H1 (cell line): ENCODE data around the gene CLEC18B. TPM values are rescaled to one million over a fixed set of nuclear protein-coding genes. Genes with fewer than 3 reads are reported as not detected.
"Not testable (repeated sequence)": the region's sequence is repeated elsewhere in the genome, so short reads cannot be mapped to it uniquely, and the experiment has no call there.

ENCODE experiments used
- CTCF ChIA-PET: fragments of 300-600 bp; sonication (Branson Sonifier 250); formaldehyde crosslinking; loops from one replicate; lab custom pipeline; 2021; ENCODE audit not compliant: partially characterized antibody; lab: Charles Lee
- POLR2A ChIA-PET: fragments of 300-600 bp; sonication (Branson Sonifier 250); formaldehyde crosslinking; loops from one replicate; lab custom pipeline; 2021; ENCODE audit warnings: inconsistent platforms; ENCODE audit not compliant: partially characterized antibody; lab: Charles Lee
- DNase-seq, 2 experiments: peaks; one replicate each; pipeline versions ENCODE4 v3.0.0 to v3.0.0-alpha.2; 2010 to 2022; ENCODE audit warnings: low spot score in 2 of 2, low read depth in 1 of 2, mixed read lengths in 1 of 2
- FAIRE-seq: peaks from 2 replicates; lab custom pipeline; 2011; peaks lifted over from hg19 to GRCh38; lab: Jason Lieb, UNC
- H2AFZ ChIP-seq: 2 replicates; pipeline ENCODE4 v1.8.1; 2012; ENCODE audit warnings: low read length, inconsistent platforms
- H2AK5ac ChIP-seq: 2 replicates; pipeline ENCODE4 v1.6.1; 2013; ENCODE audit warnings: low read depth, low read length
- H2BK120ac ChIP-seq: replicated peaks from 2 replicates; pipeline ENCODE3; 2013; ENCODE audit warnings: low read depth, low read length, inconsistent platforms
- H2BK12ac ChIP-seq: 2 replicates; pipeline ENCODE4 v1.6.1; 2013; ENCODE audit warnings: low read depth, low read length
- H2BK15ac ChIP-seq: 2 replicates; pipeline ENCODE4 v1.6.1; 2013; ENCODE audit warnings: low read length
- H2BK20ac ChIP-seq: 2 replicates; pipeline ENCODE4 v1.6.1; 2013; ENCODE audit warnings: low read length
- H2BK5ac ChIP-seq: 2 replicates; pipeline ENCODE4 v1.6.1; 2013; ENCODE audit warnings: low read depth, low read length
- H3K14ac ChIP-seq: 2 replicates; pipeline ENCODE4 v1.6.1; 2013; ENCODE audit warnings: inconsistent platforms; ENCODE audit not compliant: insufficient read length
- H3K18ac ChIP-seq: 2 replicates; pipeline ENCODE4 v1.6.1; 2013; ENCODE audit warnings: low read length; ENCODE audit errors: extremely low read depth
- H3K23ac ChIP-seq: 2 replicates; pipeline ENCODE4 v1.6.1; 2013; ENCODE audit warnings: inconsistent platforms; ENCODE audit not compliant: insufficient read length
- H3K23me2 ChIP-seq: 2 replicates; pipeline ENCODE4 v1.6.1; 2013; ENCODE audit warnings: low read depth, low read length
- H3K27ac ChIP-seq: 2 replicates; pipeline ENCODE4 v1.6.1; 2011; ENCODE audit warnings: low read depth, low read length, inconsistent platforms
- H3K27me3 ChIP-seq, 4 experiments: replicated peaks in 1 of 4; 1 replicate in 1 of 4; 2 replicates in 3 of 4; pipeline versions ENCODE4 v1.6.1 to v1.8.1; 2011 to 2013; ENCODE audit warnings: low read length in 3 of 4, mild to moderate bottlenecking in 3 of 4, inconsistent platforms in 2 of 4, mixed read lengths in 2 of 4, moderate library complexity in 1 of 4; ENCODE audit not compliant: control insufficient read depth in 3 of 4, insufficient read depth in 3 of 4; ENCODE audit errors: extremely low read depth in 1 of 4
- H3K36me3 ChIP-seq, 4 experiments: 2 replicates each; pipeline versions ENCODE4 v1.6.1 to v1.8.1; 2011 to 2013; ENCODE audit warnings: mild to moderate bottlenecking in 4 of 4, low read length in 3 of 4, moderate library complexity in 2 of 4, control low read depth in 1 of 4, inconsistent platforms in 1 of 4; ENCODE audit not compliant: insufficient read depth in 4 of 4, control insufficient read depth in 2 of 4
- H3K4ac ChIP-seq: replicated peaks from 2 replicates; pipeline ENCODE3; 2013; ENCODE audit warnings: low read length, low read depth, mixed read lengths, inconsistent platforms; ENCODE audit not compliant: insufficient read length
- H3K4me1 ChIP-seq, 4 experiments: replicated peaks in 1 of 4; 1 replicate in 1 of 4; 2 replicates in 3 of 4; pipeline versions ENCODE4 v1.6.1 to v1.8.1; 2011 to 2013; ENCODE audit warnings: low read length in 3 of 4, inconsistent platforms in 2 of 4, mixed read lengths in 1 of 4; ENCODE audit not compliant: insufficient read depth in 4 of 4, control insufficient read depth in 3 of 4
- H3K4me2 ChIP-seq, 2 experiments: 2 replicates each; pipeline versions ENCODE4 v1.6.1 to v1.8.1; 2011 to 2013; ENCODE audit warnings: low read depth in 2 of 2, low read length in 2 of 2, control low read depth in 1 of 2, inconsistent platforms in 1 of 2, mild to moderate bottlenecking in 1 of 2; ENCODE audit not compliant: insufficient read depth in 1 of 2
- H3K4me3 ChIP-seq, 4 experiments: fragments of 200-600, 300-600 bp in 1 of 4; sonication (generic), shearing (Covaris generic), sonication (Bioruptor Twin) in 1 of 4; 2 replicates each; pipeline versions ENCODE4 v1.5.1 to v1.8.1; 2011 to 2016; ENCODE audit warnings: low read length in 4 of 4, low read depth in 3 of 4, control low read depth in 2 of 4, inconsistent platforms in 2 of 4, mild to moderate bottlenecking in 2 of 4, mixed read lengths in 1 of 4, moderate library complexity in 1 of 4; ENCODE audit not compliant: insufficient read depth in 2 of 4; ENCODE audit errors: extremely low read depth in 1 of 4
- H3K56ac ChIP-seq: replicated peaks from 2 replicates; pipeline ENCODE3; 2013; ENCODE audit warnings: low read depth, mild to moderate bottlenecking, mixed read lengths, low read length, inconsistent platforms; ENCODE audit not compliant: insufficient read length
- H3K79me1 ChIP-seq: 2 replicates; pipeline ENCODE4 v1.6.1; 2013; ENCODE audit warnings: low read depth, low read length, control low read depth
- H3K79me2 ChIP-seq, 2 experiments: 2 replicates each; pipeline versions ENCODE4 v1.6.1 to v1.8.1; 2012 to 2013; ENCODE audit warnings: low read length in 2 of 2, mild to moderate bottlenecking in 2 of 2, inconsistent platforms in 1 of 2; ENCODE audit not compliant: insufficient read depth in 2 of 2, control insufficient read depth in 1 of 2
- H3K9ac ChIP-seq, 4 experiments: replicated peaks in 1 of 4; 1 replicate in 1 of 4; 2 replicates in 3 of 4; pipeline versions ENCODE4 v1.6.1 to v1.8.1; 2011 to 2013; ENCODE audit warnings: low read depth in 3 of 4, low read length in 3 of 4, control low read depth in 2 of 4, mild to moderate bottlenecking in 2 of 4, moderate library complexity in 2 of 4, inconsistent platforms in 1 of 4; ENCODE audit errors: extremely low read depth in 1 of 4
- H3K9me3 ChIP-seq, 2 experiments: 2 replicates each; pipeline versions ENCODE4 v1.6.1 to v1.8.1; 2012 to 2013; ENCODE audit warnings: mild to moderate bottlenecking in 2 of 2, moderate library complexity in 2 of 2, control low read depth in 1 of 2, inconsistent platforms in 1 of 2, low read depth in 1 of 2, low read length in 1 of 2, mixed read lengths in 1 of 2; ENCODE audit not compliant: insufficient read depth in 2 of 2
- H4K20me1 ChIP-seq, 2 experiments: replicated peaks in 1 of 2; 2 replicates each; pipeline versions ENCODE3 to v1.8.1; 2011 to 2013; ENCODE audit warnings: inconsistent platforms in 2 of 2, low read length in 2 of 2, mild to moderate bottlenecking in 1 of 2; ENCODE audit not compliant: insufficient read depth in 2 of 2, control insufficient read depth in 1 of 2
- H4K5ac ChIP-seq: 2 replicates; pipeline ENCODE4 v1.6.1; 2013; ENCODE audit warnings: low read length, low read depth, mixed read lengths, inconsistent platforms; ENCODE audit not compliant: insufficient read length
- H4K8ac ChIP-seq: 2 replicates; pipeline ENCODE4 v1.8.0; 2013; ENCODE audit warnings: mild to moderate bottlenecking, moderate library complexity, low read length, inconsistent platforms; ENCODE audit not compliant: insufficient read depth; ENCODE audit errors: extremely low read depth
- H4K91ac ChIP-seq: replicated peaks from 2 replicates; pipeline ENCODE3; 2013; ENCODE audit warnings: low read length, mixed read lengths, inconsistent platforms; ENCODE audit not compliant: insufficient read length
- E2F6 ChIP-seq: IDR thresholded peaks from 2 replicates; pipeline ENCODE4 v1.6.1; 2012; ENCODE audit warnings: inconsistent platforms
- KDM4A ChIP-seq: IDR thresholded peaks from one replicate; pipeline ENCODE4 v1.7.1; 2012; ENCODE audit warnings: low read depth, mild to moderate bottlenecking, moderate library complexity, low read length, inconsistent platforms; ENCODE audit not compliant: severe bottlenecking
- WGBS, 2 experiments: shearing (Covaris generic) in 1 of 2; methylation state at CpG; one replicate each; pipeline versions ENCODE4 v1.1.6 to v1.1.7; 2013 to 2015; ENCODE audit warnings: low lambda C conversion rate in 2 of 2, mixed read lengths in 2 of 2, inconsistent platforms in 1 of 2, low coverage in 1 of 2, missing lambda C conversion rate in 1 of 2; ENCODE audit not compliant: insufficient replicate concordance in 2 of 2, insufficient coverage in 1 of 2, insufficient read length in 1 of 2; ENCODE audit errors: extremely low coverage in 1 of 2, missing lambda C conversion rate in 1 of 2; 5-methylcytosine and 5-hydroxymethylcytosine counted together
- polyA plus RNA-seq, 7 experiments: library from polyadenylated mRNA; depleted of rRNA in 3 of 7; stranded (reverse) in 5 of 7; unstranded in 2 of 7; fragments of >200 nt in 5 of 7; fragments of 200-250 nt in 2 of 7; gene quantifications; 1 replicate in 5 of 7; 2 replicates in 1 of 7; 4 replicates in 1 of 7; pipeline versions ENCODE4 v1.2.1 to v1.2.3, GENCODE V29; 2011 to 2013; ENCODE audit warnings: missing spikeins in 2 of 7, mixed read lengths in 2 of 7
- total RNA-seq: library from RNA; stranded (reverse); fragmentation: NEBNext Ultra II Directional; extraction: Animal tissue kit (Norgen Biotek cat#: 25700); gene quantifications from 2 replicates; pipeline ENCODE4 v1.2.1, GENCODE V29; 2021

Gene CLEC18B
- total and polyA plus RNA-seq, 2 of the 8 experiments (the other 6 are each of a cell fraction or from before 2014, with no cell fraction given) = 0.11 TPM; not detected in 1

- TF ChIP-seq E2F6 (0 out of 2 replicates have a peak, but pooled peaks have one; percentile 44), KDM4A (peak; percentile 48)
- H4K91ac ChIP-seq, CTCF ChIA-PET, H3K4me1 ChIP-seq, H3K14ac ChIP-seq, H3K9me3 ChIP-seq, H2AFZ ChIP-seq, H2BK15ac ChIP-seq, H2BK120ac ChIP-seq, H2AK5ac ChIP-seq, H2BK5ac ChIP-seq, H3K36me3 ChIP-seq, DNase-seq, H4K5ac ChIP-seq, H2BK20ac ChIP-seq, H3K4ac ChIP-seq, H2BK12ac ChIP-seq, H4K20me1 ChIP-seq, H3K23ac ChIP-seq, FAIRE-seq, H3K23me2 ChIP-seq, H3K27me3 ChIP-seq: not testable (repeated sequence)
- Histone ChIP-seq H3K18ac (peak overlapping the region; percentile 60; the same call in 1 of the 2 replicates), H3K79me2 (peaks cover 0 to 38% of the 10 kb centered on the region in 2 experiments; a peak in 2 of 4 replicates), H3K4me3 (peak overlapping the region; percentile 79 to 88 (median 84)), H3K4me2 (peak overlapping the region; percentile 55 to 72), H3K27ac (peak overlapping the region; percentile 27; the same call in 1 of the 2 replicates), H4K8ac (peak overlapping the region; percentile 98), H3K56ac (peak overlapping the region; percentile 30), H3K79me1 (peaks cover 11% of the 10 kb centered on the region; the same call in 1 of the 2 replicates), H3K9ac (peak overlapping the region; percentile 70 to 88 (median 74))
- WGBS, 2 experiments = 2% methylated on average over 21 of the region's 35 CpGs; no CpG with 5 or more reads in 1 of the 2 experiments
- POLR2A ChIA-PET = interaction anchor here (0.6 to 1.8 kb wide), 3 partner anchors 49 to 204 kb away, joined by 3 to 4 read pairs (median 3); no protein-coding TSS in a partner anchor
Measured at GRCh38 chr16:74367469-74368001, 53.7 kb downstream of the CLEC18B start.
